Stomach smooth muscle (tissue), 2 donors: Measurements from ENCODE around the gene APBB3.

Experiments
- H3K27ac ChIP-seq: one replicate; pipeline ENCODE4 v1.7.0; 2013; ENCODE audit warnings: mild to moderate bottlenecking, low read length, inconsistent platforms
- H3K27me3 ChIP-seq, 2 donors: one replicate each; pipeline ENCODE4 v1.7.0; 2013; ENCODE audit warnings: low read length in 2 of 2; ENCODE audit not compliant: insufficient read depth in 2 of 2, control insufficient read depth in 1 of 2
- H3K36me3 ChIP-seq, 2 donors: one replicate each; pipeline ENCODE4 v1.7.0; 2013; ENCODE audit warnings: low read length in 2 of 2; ENCODE audit not compliant: control insufficient read depth in 2 of 2, insufficient read depth in 2 of 2
- H3K4me1 ChIP-seq: one replicate; pipeline ENCODE4 v1.7.0; 2013; ENCODE audit warnings: low read length; ENCODE audit not compliant: control insufficient read depth, insufficient read depth
- H3K4me3 ChIP-seq, 2 donors: one replicate each; pipeline ENCODE4 v1.7.0; 2013; ENCODE audit warnings: low read length in 2 of 2
- H3K9ac ChIP-seq, 2 donors: one replicate each; pipeline ENCODE4 v1.7.0; 2013; ENCODE audit warnings: low read length in 2 of 2, mild to moderate bottlenecking in 1 of 2
- H3K9me3 ChIP-seq, 2 donors: one replicate each; pipeline ENCODE4 v1.7.0; 2013; ENCODE audit warnings: low read length in 2 of 2; ENCODE audit not compliant: control insufficient read depth in 2 of 2
- donor health status: healthy.
- donor health status: Pancreatic carcinoma.

Gene APBB3

DNA sequence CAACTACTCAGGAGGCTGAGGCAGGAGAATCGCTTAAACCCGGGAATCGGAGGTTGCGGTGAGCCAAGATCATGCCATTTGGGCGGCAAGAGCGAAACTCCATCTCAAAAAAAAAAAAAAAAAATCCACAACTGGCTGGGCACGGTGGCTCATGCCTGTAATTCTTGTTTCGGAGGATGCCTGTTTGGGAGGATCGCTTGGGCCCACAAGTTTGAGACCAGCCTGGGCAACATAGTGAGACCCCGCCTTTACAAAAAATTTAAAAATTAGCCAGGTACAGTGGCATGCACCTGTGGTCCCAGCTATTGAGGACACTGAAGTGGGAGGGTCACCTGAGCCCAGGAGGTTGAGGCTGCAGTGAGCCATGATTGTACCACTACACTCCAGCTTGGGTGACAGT is 18.8 kb downstream of the APBB3 start:
- Histone ChIP-seq H3K36me3 (peaks cover 16 to 26% of the 10 kb centered on the region in 2 donors), H3K27ac (no peak overlapping the region), H3K9me3 (no peaks in the 10 kb centered on the region), H3K4me3 (no peak overlapping the region), H3K27me3 (no peaks in the 10 kb centered on the region), H3K4me1 (peaks cover 40% of the 10 kb centered on the region), H3K9ac (no peak overlapping the region)

GRCh38 chr5:140544986-140545385 is 19.4 kb downstream of the APBB3 start:
- Histone ChIP-seq H3K4me1 (peaks cover 34% of the 10 kb centered on the region), H3K36me3 (peaks cover 14 to 27% of the 10 kb centered on the region in 2 donors), H3K9ac (no peak overlapping the region), H3K4me3 (no peak overlapping the region), H3K9me3 (no peaks in the 10 kb centered on the region), H3K27ac (no peak overlapping the region), H3K27me3 (no peaks in the 10 kb centered on the region)

GRCh38 chr5:140542972-140543371 is 21.4 kb downstream of the APBB3 start:
- Histone ChIP-seq H3K4me3 (no peak overlapping the region), H3K9ac (no peak overlapping the region), H3K9me3 (no peaks in the 10 kb centered on the region), H3K27ac (no peak overlapping the region), H3K4me1 (peaks cover 14% of the 10 kb centered on the region), H3K27me3 (no peaks in the 10 kb centered on the region), H3K36me3 (peaks cover 25 to 44% of the 10 kb centered on the region in 2 donors)

DNA sequence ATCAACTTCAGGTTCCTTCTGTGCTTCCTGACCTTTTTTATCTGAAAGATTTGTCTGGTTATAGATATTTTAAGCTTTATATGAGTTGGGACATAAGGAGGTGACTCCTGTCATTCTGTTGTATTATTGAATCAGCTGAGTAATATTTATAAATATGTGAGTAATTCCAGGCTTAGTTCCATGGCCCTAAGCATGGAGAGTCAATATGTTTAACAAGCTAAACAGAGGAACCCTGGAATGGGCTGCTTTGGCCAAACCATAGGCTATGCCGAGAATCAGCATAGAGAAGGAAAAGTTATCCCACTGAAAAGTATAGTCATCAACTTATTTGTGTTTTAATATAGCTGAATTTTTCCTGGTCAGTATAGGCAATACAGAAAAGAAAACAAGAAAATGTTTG is 24.2 kb downstream of the APBB3 start:
- H3K4me3 ChIP-seq, result no peak overlapping the region
- H3K27ac ChIP-seq, result no peak overlapping the region
- H3K36me3 ChIP-seq, result peaks cover 34 to 53% of the 10 kb centered on the region in 2 donors
- H3K4me1 ChIP-seq, result no peaks in the 10 kb centered on the region
- no peak overlapping the region for H3K9ac ChIP-seq
- no peaks in the 10 kb centered on the region for H3K27me3 ChIP-seq
- H3K9me3 ChIP-seq, result no peaks in the 10 kb centered on the region

DNA sequence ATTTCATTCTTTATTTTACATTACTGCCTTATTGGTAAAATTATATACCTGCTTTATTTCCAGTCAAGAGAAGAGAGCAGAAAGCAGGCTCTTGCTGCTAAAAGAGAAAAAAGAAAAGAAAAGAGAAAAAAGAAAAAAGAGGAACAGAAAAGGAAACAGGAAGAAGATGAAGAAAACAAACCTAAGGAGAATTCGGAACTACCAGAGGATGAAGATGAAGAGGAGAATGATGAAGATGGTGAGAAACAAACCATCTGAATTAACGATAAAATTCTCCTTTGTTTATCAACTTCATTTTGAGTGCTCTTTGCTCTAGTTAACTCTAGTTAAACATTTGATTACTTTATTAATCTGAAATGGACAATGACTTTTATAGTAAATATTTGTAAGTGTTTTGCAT is 40.4 kb downstream of the APBB3 start:
- no peaks in the 10 kb centered on the region for H3K27me3 ChIP-seq
- no peaks in the 10 kb centered on the region for H3K9me3 ChIP-seq
- peaks cover 24 to 30% of the 10 kb centered on the region in 2 donors for H3K36me3 ChIP-seq
- no peak overlapping the region for H3K27ac ChIP-seq
- no peak overlapping the region for H3K9ac ChIP-seq
- no peaks in the 10 kb centered on the region for H3K4me1 ChIP-seq
- H3K4me3 ChIP-seq, result no peak overlapping the region

GRCh38 chr5:140513124-140513523 is 51.3 kb downstream of the APBB3 start:
- no peaks in the 10 kb centered on the region for H3K9me3 ChIP-seq
- H3K27ac ChIP-seq, result no peak overlapping the region
- H3K4me3 ChIP-seq, result no peak overlapping the region
- H3K27me3 ChIP-seq, result no peaks in the 10 kb centered on the region
- H3K4me1 ChIP-seq, result no peaks in the 10 kb centered on the region
- no peak overlapping the region for H3K9ac ChIP-seq
- H3K36me3 ChIP-seq, result peaks cover 26 to 38% of the 10 kb centered on the region in 2 donors

- no peaks in the 10 kb centered on the region for H3K4me1 ChIP-seq
- no peak overlapping the region for H3K9ac ChIP-seq
- H3K4me3 ChIP-seq, result no peak overlapping the region
- H3K36me3 ChIP-seq, result peaks cover 45 to 53% of the 10 kb centered on the region in 2 donors
- no peaks in the 10 kb centered on the region for H3K9me3 ChIP-seq
- no peak overlapping the region for H3K27ac ChIP-seq
- H3K27me3 ChIP-seq, result no peaks in the 10 kb centered on the region
These were observed 54.5 kb downstream of the APBB3 start for GRCh38 chr5:140509898-140510297.
